Measurements from ENCODE around the gene PNLIP. TPM values are rescaled to one million over a fixed set of nuclear protein-coding genes. Genes with fewer than 3 reads are reported as not detected.

Gene PNLIP
- total RNA-seq, 1 donor from 2014 or later = not detected

DNA sequence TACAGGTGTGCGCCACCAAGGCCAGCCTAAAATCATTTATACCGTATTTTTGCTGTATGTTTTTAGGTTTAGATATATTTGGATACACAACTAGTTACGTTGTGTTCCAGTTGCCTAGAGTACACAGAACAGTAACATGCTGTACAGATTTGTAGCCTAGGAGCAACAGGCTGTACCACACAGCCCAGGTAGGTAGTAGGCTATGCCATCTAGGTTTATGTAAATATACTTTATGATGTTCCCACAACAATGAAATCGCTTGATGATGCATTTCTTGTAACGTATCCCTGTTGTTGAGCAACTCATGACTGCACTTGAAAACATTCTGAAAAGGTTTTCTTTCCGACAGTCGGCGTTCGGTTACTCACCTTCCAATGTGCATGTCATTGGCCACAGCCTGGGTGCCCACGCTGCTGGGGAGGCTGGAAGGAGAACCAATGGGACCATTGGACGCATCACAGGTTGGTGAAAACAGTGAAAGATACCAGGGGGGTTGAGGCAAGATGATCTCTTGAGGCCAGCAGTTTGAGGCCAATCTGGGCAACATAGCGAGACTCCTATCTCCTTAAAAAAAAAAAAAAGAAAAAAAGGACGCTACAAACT is 7.7 kb downstream of the PNLIP start:
- no peak for DNase-seq
- ChIA-PET CTCF (no interaction called here), POLR2A (no interaction called here)
- Mint-ChIP-seq H3K4me3 (no peak overlapping the region), H3K36me3 (ENCODE audit: low read depth) (no peaks in the 10 kb centered on the region), H3K27me3 (no peaks in the 10 kb centered on the region), H3K27ac (no peak overlapping the region), H3K9me3 (no peaks in the 10 kb centered on the region), H3K4me1 (no peaks in the 10 kb centered on the region)
- no peak for ATAC-seq (ENCODE audit: low read depth)
- intact Hi-C loops (cut with micrococcal nuclease) = no loop called here
- TF ChIP-seq, protein P1, sequence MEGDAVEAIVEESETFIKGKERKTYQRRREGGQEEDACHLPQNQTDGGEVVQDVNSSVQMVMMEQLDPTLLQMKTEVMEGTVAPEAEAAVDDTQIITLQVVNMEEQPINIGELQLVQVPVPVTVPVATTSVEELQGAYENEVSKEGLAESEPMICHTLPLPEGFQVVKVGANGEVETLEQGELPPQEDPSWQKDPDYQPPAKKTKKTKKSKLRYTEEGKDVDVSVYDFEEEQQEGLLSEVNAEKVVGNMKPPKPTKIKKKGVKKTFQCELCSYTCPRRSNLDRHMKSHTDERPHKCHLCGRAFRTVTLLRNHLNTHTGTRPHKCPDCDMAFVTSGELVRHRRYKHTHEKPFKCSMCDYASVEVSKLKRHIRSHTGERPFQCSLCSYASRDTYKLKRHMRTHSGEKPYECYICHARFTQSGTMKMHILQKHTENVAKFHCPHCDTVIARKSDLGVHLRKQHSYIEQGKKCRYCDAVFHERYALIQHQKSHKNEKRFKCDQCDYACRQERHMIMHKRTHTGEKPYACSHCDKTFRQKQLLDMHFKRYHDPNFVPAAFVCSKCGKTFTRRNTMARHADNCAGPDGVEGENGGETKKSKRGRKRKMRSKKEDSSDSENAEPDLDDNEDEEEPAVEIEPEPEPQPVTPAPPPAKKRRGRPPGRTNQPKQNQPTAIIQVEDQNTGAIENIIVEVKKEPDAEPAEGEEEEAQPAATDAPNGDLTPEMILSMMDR (IDR thresholded peaks at IDR 0.05) = no peak

DNA sequence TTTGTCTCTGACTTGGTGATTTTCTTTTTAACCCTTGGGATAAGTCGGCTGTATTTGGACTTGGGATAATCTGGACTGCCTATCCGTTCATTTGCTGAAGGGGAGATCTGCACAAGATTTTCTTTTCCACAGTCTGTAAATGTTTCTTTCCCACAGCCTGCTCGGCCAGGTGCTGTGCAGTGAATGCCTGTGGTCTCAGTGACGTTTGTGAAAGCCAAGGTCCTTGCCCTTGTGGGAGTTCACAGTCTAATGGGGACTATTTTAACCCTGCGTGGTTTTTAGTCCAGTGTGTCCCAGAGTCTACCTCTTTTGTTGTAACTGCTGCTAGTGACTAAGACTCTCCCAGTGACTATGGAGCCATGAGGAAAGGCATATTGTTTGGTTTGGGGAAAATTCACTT is 8.9 kb downstream of the PNLIP start:
- ChIA-PET POLR2A (no interaction called here), CTCF (no interaction called here)
- Mint-ChIP-seq H3K36me3 (ENCODE audit: low read depth) (no peaks in the 10 kb centered on the region), H3K27ac (no peak overlapping the region), H3K27me3 (no peaks in the 10 kb centered on the region), H3K4me3 (no peak overlapping the region), H3K4me1 (no peaks in the 10 kb centered on the region), H3K9me3 (no peaks in the 10 kb centered on the region)
- ATAC-seq (ENCODE audit: low read depth) (no peak), DNase-seq (no peak)
- intact Hi-C loops (cut with micrococcal nuclease) = no loop called here
- TF ChIP-seq, protein P1 (IDR thresholded peaks at IDR 0.05) = no peak

DNA sequence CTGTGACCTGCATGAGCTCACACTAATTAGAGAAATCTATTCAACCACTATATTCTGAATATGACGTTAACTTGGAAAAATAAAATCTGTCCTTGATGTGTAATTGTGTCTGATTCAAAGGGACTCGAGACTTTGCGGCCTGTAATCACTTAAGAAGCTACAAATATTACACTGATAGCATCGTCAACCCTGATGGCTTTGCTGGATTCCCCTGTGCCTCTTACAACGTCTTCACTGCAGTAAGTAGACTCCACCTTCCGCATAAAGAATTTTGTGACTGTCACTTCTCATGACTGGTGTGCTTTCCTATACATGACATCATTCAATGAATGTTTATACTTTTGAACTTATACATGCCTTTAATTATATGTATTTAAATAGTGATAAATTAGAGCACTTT is 10.1 kb downstream of the PNLIP start:
- Mint-ChIP-seq H3K4me3 (no peak overlapping the region), H3K27ac (no peak overlapping the region), H3K27me3 (no peaks in the 10 kb centered on the region), H3K36me3 (ENCODE audit: low read depth) (no peaks in the 10 kb centered on the region), H3K9me3 (no peaks in the 10 kb centered on the region), H3K4me1 (no peaks in the 10 kb centered on the region)
- TF ChIP-seq, protein P1 (IDR thresholded peaks at IDR 0.05) = no peak
- ATAC-seq (ENCODE audit: low read depth) (no peak), DNase-seq (no peak)
- intact Hi-C loops (cut with micrococcal nuclease) = no loop called here
- ChIA-PET POLR2A (no interaction called here), CTCF (no interaction called here)

DNA sequence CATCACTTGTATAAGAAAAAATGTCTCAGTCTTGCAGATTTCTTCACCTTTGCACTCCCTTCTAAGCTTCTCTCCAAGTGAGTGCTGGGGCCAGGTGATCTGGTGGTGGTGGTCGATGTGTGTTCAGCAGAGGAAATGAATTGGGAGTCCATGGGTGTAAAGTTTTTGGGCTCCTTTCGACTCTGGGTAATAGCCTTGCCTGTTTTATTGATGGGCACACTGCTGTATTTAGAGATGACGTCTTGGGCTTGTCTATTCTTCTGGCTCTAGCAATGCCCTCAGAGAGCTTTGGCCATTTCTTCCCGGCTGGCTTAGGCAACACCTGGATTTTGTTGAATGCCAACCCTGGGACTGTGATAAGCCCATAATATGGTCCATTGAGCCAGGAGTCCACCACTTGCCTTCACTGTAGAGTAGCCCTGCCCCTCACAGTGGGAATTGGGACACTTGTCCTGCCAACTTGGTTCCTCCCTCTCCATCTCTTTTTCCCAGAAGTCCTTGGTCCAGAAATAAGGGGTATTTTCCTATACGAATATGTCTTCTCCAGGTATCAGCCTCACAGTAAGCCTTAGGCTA is 11.7 kb downstream of the PNLIP start:
- DNase-seq (no peak), ATAC-seq (ENCODE audit: low read depth) (no peak)
- intact Hi-C loops (cut with micrococcal nuclease) = no loop called here
- ChIA-PET CTCF (no interaction called here), POLR2A (no interaction called here)
- Mint-ChIP-seq H3K27ac (no peak overlapping the region), H3K9me3 (no peaks in the 10 kb centered on the region), H3K4me1 (no peaks in the 10 kb centered on the region), H3K27me3 (no peaks in the 10 kb centered on the region), H3K4me3 (no peak overlapping the region), H3K36me3 (ENCODE audit: low read depth) (no peaks in the 10 kb centered on the region)
- TF ChIP-seq, protein P1 (IDR thresholded peaks at IDR 0.05) = no peak

DNA sequence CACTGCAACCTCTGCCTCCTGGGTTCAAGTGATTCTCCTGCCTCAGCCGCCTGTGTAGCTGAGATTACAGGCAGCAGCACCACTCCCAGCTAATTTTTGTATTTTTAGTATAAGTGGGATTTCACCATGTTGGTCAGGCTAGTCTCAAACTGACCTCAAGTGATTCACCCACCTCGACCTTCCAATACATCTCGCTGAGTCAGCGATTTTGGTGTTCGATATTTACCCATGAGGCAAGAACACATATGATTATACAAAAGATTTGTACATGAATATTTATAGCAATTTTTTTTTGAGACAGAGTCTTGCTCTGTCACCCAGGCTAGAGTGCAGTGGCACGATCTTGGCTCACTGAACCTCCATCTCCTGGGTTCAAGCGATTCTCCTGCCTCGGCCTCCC is 19.8 kb downstream of the PNLIP start:
- intact Hi-C loops (cut with micrococcal nuclease) = no loop called here
- ChIA-PET POLR2A (no interaction called here), CTCF (no interaction called here)
- Mint-ChIP-seq H3K9me3 (peaks cover 6% of the 10 kb centered on the region), H3K27me3 (no peaks in the 10 kb centered on the region), H3K4me3 (no peak overlapping the region), H3K36me3 (ENCODE audit: low read depth) (no peaks in the 10 kb centered on the region), H3K27ac (no peak overlapping the region), H3K4me1 (no peaks in the 10 kb centered on the region)
- no peak for ATAC-seq (ENCODE audit: low read depth)
- no peak for DNase-seq
- TF ChIP-seq, protein P1 (IDR thresholded peaks at IDR 0.05) = no peak
